ENCODE results near the gene TMEM94.

Gene TMEM94

DNA sequence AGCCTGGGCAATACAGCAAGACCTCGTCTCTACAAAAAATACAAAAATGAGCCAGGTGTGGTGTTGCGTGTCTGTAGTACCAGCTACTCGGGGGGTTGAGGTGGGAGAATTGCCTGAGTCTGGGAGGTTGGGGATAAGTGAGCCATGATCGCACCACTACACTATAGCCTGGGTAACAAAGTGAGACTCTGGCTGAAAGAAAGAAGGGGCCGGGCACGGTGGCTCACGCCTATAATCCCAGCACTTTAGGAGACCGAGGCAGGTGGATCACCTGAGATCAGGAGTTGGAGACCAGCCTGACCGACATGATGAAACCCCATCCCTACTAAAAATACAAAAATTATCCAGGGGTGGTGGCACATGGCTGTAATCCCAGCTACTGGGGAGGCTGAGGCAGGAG is 40.4 kb upstream of the TMEM94 start:
- no peak overlapping the region for H3K27ac ChIP-seq (ENCODE audit: low read depth, low read length, poor library complexity, severe bottlenecking)
- H3K4me2 ChIP-seq (ENCODE audit: low read length) = no peak overlapping the region
- H3K9ac ChIP-seq (ENCODE audit: low read length) = no peak overlapping the region
- H3K27me3 ChIP-seq (ENCODE audit: insufficient read depth, low read length) = no peaks in the 10 kb centered on the region
- no peak overlapping the region for H2AFZ ChIP-seq (ENCODE audit: low read length)
- no peak for TF ChIP-seq EZH2 (IDR thresholded peaks at IDR 0.05; ENCODE audit: borderline replicate concordance, low read length)
- TF ChIP-seq, protein P1, sequence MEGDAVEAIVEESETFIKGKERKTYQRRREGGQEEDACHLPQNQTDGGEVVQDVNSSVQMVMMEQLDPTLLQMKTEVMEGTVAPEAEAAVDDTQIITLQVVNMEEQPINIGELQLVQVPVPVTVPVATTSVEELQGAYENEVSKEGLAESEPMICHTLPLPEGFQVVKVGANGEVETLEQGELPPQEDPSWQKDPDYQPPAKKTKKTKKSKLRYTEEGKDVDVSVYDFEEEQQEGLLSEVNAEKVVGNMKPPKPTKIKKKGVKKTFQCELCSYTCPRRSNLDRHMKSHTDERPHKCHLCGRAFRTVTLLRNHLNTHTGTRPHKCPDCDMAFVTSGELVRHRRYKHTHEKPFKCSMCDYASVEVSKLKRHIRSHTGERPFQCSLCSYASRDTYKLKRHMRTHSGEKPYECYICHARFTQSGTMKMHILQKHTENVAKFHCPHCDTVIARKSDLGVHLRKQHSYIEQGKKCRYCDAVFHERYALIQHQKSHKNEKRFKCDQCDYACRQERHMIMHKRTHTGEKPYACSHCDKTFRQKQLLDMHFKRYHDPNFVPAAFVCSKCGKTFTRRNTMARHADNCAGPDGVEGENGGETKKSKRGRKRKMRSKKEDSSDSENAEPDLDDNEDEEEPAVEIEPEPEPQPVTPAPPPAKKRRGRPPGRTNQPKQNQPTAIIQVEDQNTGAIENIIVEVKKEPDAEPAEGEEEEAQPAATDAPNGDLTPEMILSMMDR (IDR thresholded peaks at IDR 0.05; ENCODE audit: low read length) = no peak
- no peaks in the 10 kb centered on the region for H4K20me1 ChIP-seq (ENCODE audit: insufficient read depth, low read length)
- no peaks in the 10 kb centered on the region for H3K9me3 ChIP-seq (ENCODE audit: low read length)
- H3K79me2 ChIP-seq (ENCODE audit: insufficient read depth, low read length) = no peaks in the 10 kb centered on the region
- H3K36me3 ChIP-seq (ENCODE audit: insufficient read depth, low read length) = no peaks in the 10 kb centered on the region
- no peaks in the 10 kb centered on the region for H3K9me2 ChIP-seq (ENCODE audit: low read depth, low read length)
- no peaks in the 10 kb centered on the region for H3F3A ChIP-seq (ENCODE audit: insufficient read depth, low read length)
- H3K4me1 ChIP-seq (ENCODE audit: insufficient read depth, low read length, severe bottlenecking) = peaks cover 6% of the 10 kb centered on the region
- H3K4me3 ChIP-seq (ENCODE audit: low read depth, low read length, poor library complexity, severe bottlenecking) = no peak overlapping the region

- H3K4me2 ChIP-seq (ENCODE audit: low read length) = no peak overlapping the region
- H3K4me3 ChIP-seq (ENCODE audit: low read depth, low read length, poor library complexity, severe bottlenecking) = no peak overlapping the region
- H3K27ac ChIP-seq (ENCODE audit: low read depth, low read length, poor library complexity, severe bottlenecking) = no peak overlapping the region
- no peaks in the 10 kb centered on the region for H3F3A ChIP-seq (ENCODE audit: insufficient read depth, low read length)
- peaks cover 4% of the 10 kb centered on the region for H3K4me1 ChIP-seq (ENCODE audit: insufficient read depth, low read length, severe bottlenecking)
- TF ChIP-seq EZH2 (IDR thresholded peaks at IDR 0.05; ENCODE audit: borderline replicate concordance, low read length) = no peak
- TF ChIP-seq, protein P1 (IDR thresholded peaks at IDR 0.05; ENCODE audit: low read length) = no peak
- no peaks in the 10 kb centered on the region for H3K79me2 ChIP-seq (ENCODE audit: insufficient read depth, low read length)
- H4K20me1 ChIP-seq (ENCODE audit: insufficient read depth, low read length) = no peaks in the 10 kb centered on the region
- H3K9ac ChIP-seq (ENCODE audit: low read length) = no peak overlapping the region
- H3K36me3 ChIP-seq (ENCODE audit: insufficient read depth, low read length) = no peaks in the 10 kb centered on the region
- H3K9me3 ChIP-seq (ENCODE audit: low read length) = no peaks in the 10 kb centered on the region
- no peak overlapping the region for H2AFZ ChIP-seq (ENCODE audit: low read length)
- no peaks in the 10 kb centered on the region for H3K27me3 ChIP-seq (ENCODE audit: insufficient read depth, low read length)
- no peaks in the 10 kb centered on the region for H3K9me2 ChIP-seq (ENCODE audit: low read depth, low read length)
Observed at GRCh38 chr17:75417054-75417580, 39.3 kb upstream of the TMEM94 start.

DNA sequence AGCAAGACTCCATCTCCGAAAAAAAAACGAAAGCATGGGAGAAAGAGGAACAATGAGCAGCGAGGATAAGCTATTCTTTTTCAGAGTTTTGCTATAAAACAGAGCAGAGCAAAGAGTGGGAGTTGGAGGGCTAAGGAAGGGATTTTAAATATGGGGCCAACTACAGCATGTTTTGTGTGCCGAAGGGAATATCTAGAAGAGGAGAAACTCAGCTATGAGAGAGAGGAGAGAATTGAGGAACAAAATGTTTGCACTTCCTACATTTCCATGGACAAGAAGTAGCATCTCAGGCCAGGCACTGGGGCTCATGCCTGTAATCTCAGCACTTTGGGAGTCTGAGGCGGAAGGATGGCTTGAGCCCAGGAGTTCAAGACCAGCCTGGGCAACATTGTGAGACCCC is 37.9 kb upstream of the TMEM94 start:
- TF ChIP-seq, protein P1 (IDR thresholded peaks at IDR 0.05; ENCODE audit: low read length) = no peak
- TF ChIP-seq EZH2 (IDR thresholded peaks at IDR 0.05; ENCODE audit: borderline replicate concordance, low read length) = no peak
- Histone ChIP-seq H3K27ac (ENCODE audit: low read depth, low read length, poor library complexity, severe bottlenecking) (no peak overlapping the region), H3K4me3 (ENCODE audit: low read depth, low read length, poor library complexity, severe bottlenecking) (no peak overlapping the region), H3K4me1 (ENCODE audit: insufficient read depth, low read length, severe bottlenecking) (no peaks in the 10 kb centered on the region), H3K4me2 (ENCODE audit: low read length) (no peak overlapping the region), H3K79me2 (ENCODE audit: insufficient read depth, low read length) (no peaks in the 10 kb centered on the region), H2AFZ (ENCODE audit: low read length) (no peak overlapping the region), H3K9ac (ENCODE audit: low read length) (no peak overlapping the region), H3K27me3 (ENCODE audit: insufficient read depth, low read length) (peaks cover 2% of the 10 kb centered on the region; the same call in 1 of the 2 replicates), H3K9me2 (ENCODE audit: low read depth, low read length) (no peaks in the 10 kb centered on the region), H3K36me3 (ENCODE audit: insufficient read depth, low read length) (no peaks in the 10 kb centered on the region), H4K20me1 (ENCODE audit: insufficient read depth, low read length) (no peaks in the 10 kb centered on the region), H3F3A (ENCODE audit: insufficient read depth, low read length) (no peaks in the 10 kb centered on the region), H3K9me3 (ENCODE audit: low read length) (no peaks in the 10 kb centered on the region)

Measured in OCI-LY1 (cell line).